IPS-15b (cell line): Measurements from ENCODE around the gene GRIA3.
"Not testable (repeated sequence)": the region's sequence is repeated elsewhere in the genome, so short reads cannot be mapped to it uniquely, and the experiment has no call there.

Experiments used
- H3K27me3 ChIP-seq: one replicate; pipeline ENCODE4 v1.6.1; 2013; ENCODE audit warnings: low read length; ENCODE audit not compliant: control insufficient read depth, insufficient read depth
- H3K36me3 ChIP-seq: one replicate; pipeline ENCODE4 v1.6.1; 2013; ENCODE audit warnings: low read length; ENCODE audit not compliant: control insufficient read depth, insufficient read depth
- H3K4me1 ChIP-seq: one replicate; pipeline ENCODE4 v1.6.1; 2013; ENCODE audit warnings: mild to moderate bottlenecking, low read length; ENCODE audit not compliant: control insufficient read depth, insufficient read depth
- H3K4me3 ChIP-seq: one replicate; pipeline ENCODE4 v1.5.1; 2013; ENCODE audit warnings: low read depth, low read length
- H3K9ac ChIP-seq: one replicate; pipeline ENCODE4 v1.6.1; 2013; ENCODE audit warnings: low read depth, mild to moderate bottlenecking, low read length
- H3K9me3 ChIP-seq: one replicate; pipeline ENCODE4 v1.6.1; 2013; ENCODE audit warnings: mild to moderate bottlenecking, low read length; ENCODE audit not compliant: control insufficient read depth, insufficient read depth

The GRIA3 gene

DNA sequence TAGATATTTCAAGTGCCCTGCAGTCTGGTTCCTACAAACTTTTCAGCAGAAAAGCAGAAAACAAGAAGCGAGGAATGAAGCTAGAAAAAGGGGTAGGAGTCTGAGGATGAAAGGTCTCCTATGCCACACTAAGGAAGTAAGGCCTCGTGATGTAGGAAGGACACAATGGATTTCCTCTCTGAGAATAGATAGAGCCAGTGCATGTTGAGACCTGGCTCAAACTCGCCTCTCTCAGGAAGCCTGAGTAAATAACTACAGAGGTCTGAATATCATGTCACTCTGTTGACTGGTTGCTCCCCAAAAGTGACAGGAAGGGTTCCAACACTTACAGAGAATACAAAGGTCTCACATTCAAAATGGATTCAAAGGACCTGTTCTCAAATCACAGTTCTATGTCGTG lies 93.3 kb downstream of the GRIA3 start:
- no peak overlapping the region for H3K4me3 ChIP-seq
- no peaks in the 10 kb centered on the region for H3K36me3 ChIP-seq
- no peaks in the 10 kb centered on the region for H3K9me3 ChIP-seq
- no peak overlapping the region for H3K9ac ChIP-seq
- H3K27me3 ChIP-seq: no peaks in the 10 kb centered on the region
- peaks cover 2% of the 10 kb centered on the region for H3K4me1 ChIP-seq

DNA sequence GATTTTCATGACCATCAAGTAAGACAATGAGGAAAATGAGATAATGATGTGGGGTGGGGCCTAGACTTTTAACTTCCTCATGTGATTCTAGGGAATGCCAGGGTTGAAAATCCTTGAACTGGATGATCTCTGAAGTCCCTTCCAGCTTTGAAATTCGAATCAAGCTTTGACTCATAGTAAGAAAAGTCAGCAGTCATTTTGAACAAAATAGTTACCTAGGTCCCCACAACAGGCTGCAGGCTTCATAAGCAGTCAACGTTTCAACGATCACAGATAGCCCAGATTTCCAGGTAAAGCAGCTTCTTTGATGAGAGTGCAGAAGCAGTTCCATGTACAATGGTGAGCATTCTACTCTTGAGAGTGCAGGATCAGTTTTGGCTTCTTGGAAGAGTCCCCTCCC lies 93.7 kb downstream of the GRIA3 start:
- no peak overlapping the region for H3K9ac ChIP-seq
- H3K27me3 ChIP-seq: no peaks in the 10 kb centered on the region
- H3K9me3 ChIP-seq: no peaks in the 10 kb centered on the region
- H3K36me3 ChIP-seq: no peaks in the 10 kb centered on the region
- peaks cover 2% of the 10 kb centered on the region for H3K4me1 ChIP-seq
- no peak overlapping the region for H3K4me3 ChIP-seq

DNA sequence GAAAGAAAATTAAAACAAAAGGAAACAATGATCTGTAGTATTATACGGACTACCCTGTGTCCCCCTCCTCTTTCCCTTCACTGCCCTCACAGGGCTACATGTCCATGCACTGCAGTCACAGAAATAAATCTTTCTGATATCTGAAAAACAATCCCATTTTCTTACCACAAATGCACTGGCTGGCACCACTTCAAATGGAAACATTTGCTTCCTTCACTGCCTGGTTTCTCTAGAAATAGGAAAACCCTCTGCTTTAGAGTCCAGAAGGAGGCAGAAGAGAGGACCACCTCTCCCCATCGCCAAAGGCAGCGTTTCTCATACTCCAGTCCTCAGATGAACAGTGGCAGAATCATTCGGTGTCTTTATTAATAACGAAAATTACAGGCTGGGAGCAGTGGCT lies 98.2 kb downstream of the GRIA3 start:
- Histone ChIP-seq H3K27me3 (no peaks in the 10 kb centered on the region), H3K4me3 (no peak overlapping the region), H3K36me3 (no peaks in the 10 kb centered on the region), H3K9me3 (no peaks in the 10 kb centered on the region), H3K4me1 (peaks cover 4% of the 10 kb centered on the region), H3K9ac (no peak overlapping the region)

DNA sequence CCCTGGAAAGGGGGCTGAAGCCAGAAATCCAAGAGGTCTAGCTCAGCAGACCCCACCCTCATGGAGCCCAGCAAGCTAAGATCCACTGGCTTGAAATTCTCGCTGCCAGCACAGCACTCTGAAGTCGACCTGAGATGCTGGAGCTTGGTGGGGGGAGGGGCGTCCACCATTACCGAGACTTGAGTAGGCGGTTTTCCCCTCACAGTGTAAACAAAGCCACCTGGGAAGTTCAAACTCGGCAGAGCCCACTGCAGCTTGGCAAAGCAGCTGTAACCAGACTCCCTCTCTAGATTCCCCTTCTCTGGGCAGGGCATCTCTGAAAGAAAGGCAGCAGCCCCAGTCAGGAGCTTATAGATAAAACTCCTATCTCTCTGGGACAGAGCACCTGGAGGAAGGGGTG lies 99.3 kb downstream of the GRIA3 start:
- H3K9ac ChIP-seq, H3K27me3 ChIP-seq, H3K36me3 ChIP-seq, H3K4me1 ChIP-seq, H3K9me3 ChIP-seq, H3K4me3 ChIP-seq: not testable (repeated sequence)

DNA sequence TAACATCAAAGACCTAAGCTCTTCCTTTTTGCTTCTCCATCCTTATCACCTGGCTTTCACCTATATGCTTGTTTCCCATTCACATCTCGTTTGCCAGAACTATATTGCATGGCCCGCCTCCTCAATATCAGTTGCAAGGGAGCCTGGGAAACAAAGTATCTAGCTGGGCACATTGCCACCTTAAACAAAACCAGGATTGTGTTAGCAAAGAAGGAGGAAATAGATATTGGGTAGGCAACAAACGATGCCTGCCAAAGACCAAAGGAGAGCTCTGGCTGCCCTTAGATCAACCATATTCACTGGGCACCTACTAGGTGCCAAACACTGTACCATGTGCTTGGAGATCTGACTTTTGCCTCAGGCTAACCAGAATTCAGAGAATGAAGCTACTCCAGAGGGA lies 107.5 kb downstream of the GRIA3 start:
- Histone ChIP-seq H3K36me3 (no peaks in the 10 kb centered on the region), H3K4me1 (no peaks in the 10 kb centered on the region), H3K9ac (no peak overlapping the region), H3K27me3 (no peaks in the 10 kb centered on the region), H3K4me3 (no peak overlapping the region), H3K9me3 (no peaks in the 10 kb centered on the region)

DNA sequence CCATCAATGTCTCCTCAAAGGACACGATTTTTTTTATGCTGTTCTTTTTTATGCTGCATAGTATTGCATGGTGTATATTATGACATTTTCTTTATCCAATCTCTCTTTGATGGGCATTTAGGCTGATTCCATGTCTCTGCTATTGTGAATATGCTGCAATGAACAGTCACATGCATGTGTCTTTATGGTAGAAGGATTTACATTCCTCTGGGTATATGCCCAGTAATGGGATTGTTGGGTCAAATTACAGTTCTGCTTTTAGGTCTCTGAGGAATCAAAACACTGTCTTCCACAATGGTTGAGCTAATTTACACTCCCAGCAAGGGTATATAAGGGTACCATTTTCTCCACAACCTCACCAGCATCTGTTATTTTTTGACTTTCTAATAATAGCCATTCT lies 113.9 kb downstream of the GRIA3 start:
- H3K27me3 ChIP-seq: no peaks in the 10 kb centered on the region
- H3K4me3 ChIP-seq: no peak overlapping the region
- no peaks in the 10 kb centered on the region for H3K36me3 ChIP-seq
- H3K9ac ChIP-seq: no peak overlapping the region
- H3K4me1 ChIP-seq: no peaks in the 10 kb centered on the region
- no peaks in the 10 kb centered on the region for H3K9me3 ChIP-seq

DNA sequence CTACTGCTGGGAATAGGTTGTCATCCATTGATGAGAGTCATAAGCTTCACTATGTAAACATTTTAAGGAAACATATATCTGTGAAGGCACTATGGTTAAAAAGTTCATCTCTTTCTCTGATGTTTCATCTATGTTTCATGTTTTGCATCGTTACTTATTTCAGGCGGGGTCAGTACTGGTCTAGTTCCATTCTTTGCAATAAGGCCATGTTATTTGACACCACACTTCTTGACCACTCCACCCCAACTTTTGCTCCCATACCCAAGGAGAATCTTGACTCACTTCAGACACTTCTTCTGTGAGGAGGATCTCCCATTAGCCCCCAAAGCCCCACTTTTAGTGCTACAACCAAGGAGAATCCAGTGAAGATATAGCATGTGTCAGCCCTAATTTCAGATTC lies 119.4 kb downstream of the GRIA3 start:
- Histone ChIP-seq H3K9me3 (no peaks in the 10 kb centered on the region), H3K4me1 (no peaks in the 10 kb centered on the region), H3K9ac (no peak overlapping the region), H3K4me3 (no peak overlapping the region), H3K27me3 (no peaks in the 10 kb centered on the region), H3K36me3 (no peaks in the 10 kb centered on the region)

DNA sequence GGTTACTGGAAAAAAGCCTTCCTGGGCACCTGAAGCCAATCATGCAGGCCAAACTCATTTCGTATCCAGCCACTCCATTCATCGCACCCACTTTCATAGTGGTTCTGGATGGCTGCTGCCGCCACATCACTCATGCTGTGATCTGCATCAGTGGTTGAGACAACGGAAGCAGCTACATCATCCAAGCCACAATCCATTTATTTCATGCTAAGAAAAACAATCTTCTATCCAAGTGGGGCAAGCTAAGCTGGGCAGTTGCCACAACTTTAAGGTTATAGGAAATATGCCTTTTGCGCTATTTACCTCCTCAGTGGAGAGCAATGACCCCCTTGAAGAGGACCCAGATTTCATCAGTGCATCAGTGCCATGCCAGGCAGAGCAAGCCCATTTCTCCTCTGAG lies 124.6 kb downstream of the GRIA3 start:
- H3K27me3 ChIP-seq: no peaks in the 10 kb centered on the region

DNA sequence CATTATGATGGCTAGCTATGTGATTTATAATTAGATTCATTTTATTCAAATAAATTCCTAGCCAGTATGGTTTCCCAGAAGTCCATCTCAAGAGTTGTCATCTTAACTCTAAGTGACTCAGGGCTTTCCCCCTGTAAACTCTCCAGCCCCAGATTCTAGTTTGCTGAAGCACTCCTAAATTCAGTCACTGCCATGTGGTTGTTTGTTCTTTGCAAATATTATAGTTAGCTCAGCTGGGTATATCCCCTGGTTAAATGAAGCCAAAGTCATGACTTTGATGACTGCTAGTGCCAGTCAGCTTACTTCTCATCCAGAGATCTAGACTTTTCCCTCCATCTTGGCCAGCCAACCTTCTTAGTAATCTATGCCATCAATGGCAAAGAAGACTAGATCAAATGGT lies 126.0 kb downstream of the GRIA3 start:
- Histone ChIP-seq H3K4me1 (no peaks in the 10 kb centered on the region), H3K27me3 (no peaks in the 10 kb centered on the region), H3K9ac (no peak overlapping the region), H3K36me3 (no peaks in the 10 kb centered on the region), H3K9me3 (no peaks in the 10 kb centered on the region), H3K4me3 (no peak overlapping the region)

More for the DNA sequence above, 124.6 kb downstream of the GRIA3 start:
- Histone ChIP-seq H3K4me3 (no peak overlapping the region), H3K36me3 (no peaks in the 10 kb centered on the region), H3K9ac (no peak overlapping the region), H3K4me1 (no peaks in the 10 kb centered on the region), H3K9me3 (no peaks in the 10 kb centered on the region)

DNA sequence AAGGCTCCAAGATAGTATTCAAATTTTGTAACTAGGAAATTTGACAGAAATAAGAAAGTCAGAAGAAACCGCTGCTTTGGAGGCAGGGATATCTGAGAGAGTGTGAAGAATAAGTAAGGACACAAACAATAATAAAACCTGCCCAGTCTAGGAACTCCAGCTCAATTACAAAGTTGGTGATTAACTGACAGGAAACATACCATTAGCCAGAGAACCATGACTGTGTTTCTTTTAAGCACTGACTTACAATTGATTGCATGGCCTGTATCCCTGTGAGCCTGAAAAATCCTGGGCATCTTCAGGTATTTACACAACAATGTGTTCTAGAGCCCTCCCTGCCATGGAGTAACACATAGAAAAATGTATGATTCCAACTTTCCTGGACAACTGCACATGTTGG lies 127.4 kb downstream of the GRIA3 start:
- Histone ChIP-seq H3K4me1 (no peaks in the 10 kb centered on the region), H3K27me3 (no peaks in the 10 kb centered on the region), H3K9ac (no peak overlapping the region), H3K9me3 (no peaks in the 10 kb centered on the region), H3K4me3 (no peak overlapping the region), H3K36me3 (no peaks in the 10 kb centered on the region)

DNA sequence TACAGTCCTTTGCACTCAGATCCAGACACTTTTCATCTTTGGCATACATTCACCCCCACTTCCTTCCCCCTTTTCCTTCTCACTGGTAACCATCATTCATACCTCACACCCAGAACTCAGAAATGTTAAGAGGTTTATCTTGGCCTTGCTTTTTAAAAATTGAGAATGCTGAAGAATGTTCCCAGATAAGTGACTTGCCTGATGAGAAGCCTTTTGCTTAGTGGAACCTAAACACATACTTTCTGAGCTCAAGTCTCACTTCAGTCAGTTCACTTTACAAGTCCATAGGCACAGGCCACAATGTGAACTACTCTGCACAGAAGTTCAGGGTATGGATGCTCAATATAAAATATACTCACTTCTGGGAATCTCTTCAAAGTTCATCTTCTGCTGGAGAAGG lies 129.4 kb downstream of the GRIA3 start:
- Histone ChIP-seq H3K4me3 (no peak overlapping the region), H3K36me3 (no peaks in the 10 kb centered on the region), H3K9ac (no peak overlapping the region), H3K4me1 (no peaks in the 10 kb centered on the region), H3K9me3 (no peaks in the 10 kb centered on the region), H3K27me3 (no peaks in the 10 kb centered on the region)

DNA sequence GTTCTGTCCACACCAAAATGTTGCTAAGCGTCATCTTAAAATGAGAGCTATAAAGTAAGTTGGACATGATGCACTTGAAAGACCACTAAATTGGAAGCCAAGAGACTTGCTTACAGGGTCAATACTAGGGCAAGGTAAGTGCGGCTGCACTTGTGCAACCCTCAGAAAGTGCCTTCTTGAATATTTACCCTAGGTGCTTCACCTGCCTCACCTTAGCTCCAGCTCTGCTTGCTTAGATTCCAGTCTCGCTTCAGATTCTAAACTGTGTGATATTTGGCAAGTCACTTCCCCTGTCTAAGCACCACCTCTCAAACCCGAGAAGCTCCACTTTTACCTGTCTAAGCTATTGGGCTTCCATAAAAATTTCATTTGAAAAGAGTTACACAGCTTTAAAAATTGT lies 136.5 kb downstream of the GRIA3 start:
- Histone ChIP-seq H3K4me3 (no peak overlapping the region), H3K9me3 (no peaks in the 10 kb centered on the region), H3K9ac (no peak overlapping the region), H3K4me1 (peaks cover 11% of the 10 kb centered on the region), H3K36me3 (no peaks in the 10 kb centered on the region), H3K27me3 (no peaks in the 10 kb centered on the region)

DNA sequence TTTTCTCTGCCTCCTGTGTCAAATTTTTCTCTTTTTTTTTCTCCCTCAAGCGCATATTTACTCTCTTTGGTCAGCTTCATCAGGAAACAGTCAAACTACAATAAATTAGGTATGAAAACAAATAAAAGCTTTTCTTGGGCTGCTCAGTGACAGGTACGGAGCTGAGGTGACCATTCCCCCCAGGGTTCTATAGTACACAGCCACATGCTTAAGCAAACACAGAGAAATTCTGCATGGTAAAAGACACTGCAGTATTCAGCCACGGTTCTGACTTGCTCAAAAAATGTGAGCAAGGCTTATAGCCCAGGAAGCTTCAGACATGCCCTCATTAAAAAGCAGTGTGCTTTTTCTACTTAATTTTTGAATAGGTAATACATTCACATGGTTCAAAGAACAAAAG lies 138.5 kb downstream of the GRIA3 start:
- H3K9ac ChIP-seq: no peak overlapping the region
- no peaks in the 10 kb centered on the region for H3K36me3 ChIP-seq
- no peaks in the 10 kb centered on the region for H3K27me3 ChIP-seq
- peaks cover 11% of the 10 kb centered on the region for H3K4me1 ChIP-seq
- no peaks in the 10 kb centered on the region for H3K9me3 ChIP-seq
- no peak overlapping the region for H3K4me3 ChIP-seq
